Measurements from ENCODE around the gene SYNDIG1L.
A peak's percentile ranks its signal among the peaks of the same experiment; 100 is the strongest.
"Not testable (repeated sequence)": the region's sequence is repeated elsewhere in the genome, so short reads cannot be mapped to it uniquely, and the experiment has no call there.

The SYNDIG1L gene

GRCh38 chr14:74426202-74426582, at the start of gene SYNDIG1L:
Gene SYNDIG1L, minus strand, starts transcription at chr14:74426210. Its CDS starts 16,466 bp downstream, at chr14:74409744.
- no peak for DNase-seq

GRCh38 chr14:74475678-74476077, 49.7 kb upstream of the SYNDIG1L start:
- no peak for DNase-seq

- DNase-seq, result no peak
Measured at GRCh38 chr14:74474376-74474775, 48.4 kb upstream of the SYNDIG1L start.

GRCh38 chr14:74472601-74473000, 46.6 kb upstream of the SYNDIG1L start:
- DNase-seq, result no peak

- DNase-seq, result no peak
Measured at GRCh38 chr14:74469548-74470518, 43.8 kb upstream of the SYNDIG1L start.

GRCh38 chr14:74468513-74468912, 42.5 kb upstream of the SYNDIG1L start:
- no peak for DNase-seq

GRCh38 chr14:74465335-74465734, 39.3 kb upstream of the SYNDIG1L start:
- DNase-seq, result no peak

GRCh38 chr14:74464785-74465184, 38.8 kb upstream of the SYNDIG1L start:
- no peak for DNase-seq

GRCh38 chr14:74463697-74464096, 37.7 kb upstream of the SYNDIG1L start:
- no peak for DNase-seq

- no peak for DNase-seq
Measured at GRCh38 chr14:74462993-74463392, 37.0 kb upstream of the SYNDIG1L start.

GRCh38 chr14:74459976-74460375, 34.0 kb upstream of the SYNDIG1L start:
- DNase-seq, result no peak

GRCh38 chr14:74459289-74459946, 33.4 kb upstream of the SYNDIG1L start:
- DNase-seq, result peak; percentile 6 to 26

GRCh38 chr14:74457565-74457895, 31.5 kb upstream of the SYNDIG1L start:
- no peak for DNase-seq

- no peak for DNase-seq
Measured at GRCh38 chr14:74456684-74457564, 30.9 kb upstream of the SYNDIG1L start.

GRCh38 chr14:74454397-74454796, 28.4 kb upstream of the SYNDIG1L start:
- DNase-seq, result not testable (repeated sequence)

- no peak for DNase-seq
Measured at GRCh38 chr14:74444866-74445265, 18.9 kb upstream of the SYNDIG1L start.

GRCh38 chr14:74442757-74443156, 16.7 kb upstream of the SYNDIG1L start:
- DNase-seq, result no peak

- DNase-seq, result no peak
Measured at GRCh38 chr14:74441113-74441512, 15.1 kb upstream of the SYNDIG1L start.

GRCh38 chr14:74438351-74438915, 12.4 kb upstream of the SYNDIG1L start:
- DNase-seq, result no peak

GRCh38 chr14:74437496-74438053, 11.6 kb upstream of the SYNDIG1L start:
- no peak for DNase-seq

GRCh38 chr14:74434294-74434693, 8.3 kb upstream of the SYNDIG1L start:
- no peak for DNase-seq

- no peak for DNase-seq
Measured at GRCh38 chr14:74429991-74430390, 4.0 kb upstream of the SYNDIG1L start.

All from CD4-positive, alpha-beta T cell treated with Interleukin-1 beta for 1 hour (primary cell).